Pons (tissue), 1 donor: ENCODE results near the gene DACT3.
"Not testable (repeated sequence)": the region's sequence is repeated elsewhere in the genome, so short reads cannot be mapped to it uniquely, and the experiment has no call there.

ENCODE experiments used
- DNase-seq: peaks from one replicate; pipeline ENCODE4 v3.0.0-alpha.2; 2016; ENCODE audit warnings: low spot score

Gene DACT3

GRCh38 chr19:46634045-46634655 is 26.8 kb downstream of the DACT3 start:
- DNase-seq = no peak

GRCh38 chr19:46633130-46633529 is 27.9 kb downstream of the DACT3 start:
- DNase-seq = no peak

- no peak for DNase-seq
Observed at GRCh38 chr19:46631481-46631880, 29.5 kb downstream of the DACT3 start.

GRCh38 chr19:46630586-46631205 is 30.3 kb downstream of the DACT3 start:
- no peak for DNase-seq

GRCh38 chr19:46629546-46630025 is 31.4 kb downstream of the DACT3 start:
- no peak for DNase-seq

GRCh38 chr19:46628970-46629369 is 32.0 kb downstream of the DACT3 start:
- not testable (repeated sequence) for DNase-seq

- DNase-seq = no peak
Observed at GRCh38 chr19:46626446-46626845, 34.5 kb downstream of the DACT3 start.

- DNase-seq = no peak
Observed at GRCh38 chr19:46625731-46626130, 35.3 kb downstream of the DACT3 start.

- no peak for DNase-seq
Observed at GRCh38 chr19:46624958-46625661, 35.9 kb downstream of the DACT3 start, which contains the start of gene PTGIR. TSS of gene PTGIR (minus strand) at chr19:46625089. CDS start at chr19:46624225, 864 bp downstream.

GRCh38 chr19:46623915-46624502 is 37.0 kb downstream of the DACT3 start:
- DNase-seq = no peak

GRCh38 chr19:46622118-46622446 is 38.9 kb downstream of the DACT3 start:
- no peak for DNase-seq

GRCh38 chr19:46621191-46622117 is 39.5 kb downstream of the DACT3 start:
- no peak for DNase-seq

- no peak for DNase-seq
Observed at GRCh38 chr19:46620716-46621115, 40.3 kb downstream of the DACT3 start.

- no peak for DNase-seq
Observed at GRCh38 chr19:46620267-46620666, 40.7 kb downstream of the DACT3 start.

- DNase-seq = no peak
Observed at GRCh38 chr19:46618670-46619231, 42.2 kb downstream of the DACT3 start.

- no peak for DNase-seq
Observed at GRCh38 chr19:46617601-46618000, 43.4 kb downstream of the DACT3 start.

- DNase-seq = no peak
Observed at GRCh38 chr19:46616631-46617322, 44.2 kb downstream of the DACT3 start.

GRCh38 chr19:46615966-46616365 is 45.0 kb downstream of the DACT3 start:
- DNase-seq = no peak

GRCh38 chr19:46614114-46614722 is 46.8 kb downstream of the DACT3 start:
- peak; percentile 87 for DNase-seq

- no peak for DNase-seq
Observed at GRCh38 chr19:46613525-46613924, 47.5 kb downstream of the DACT3 start.
